Testis (tissue), 3 donors: ENCODE measurements around the gene MYH10. TPM values are rescaled to one million over a fixed set of nuclear protein-coding genes. Genes with fewer than 3 reads are reported as not detected.

Source experiments
- DNase-seq: peaks from one replicate; pipeline ENCODE4 v3.0.0-alpha.2; 2019
- H3K27ac ChIP-seq, 2 donors: fragments of 200-600 bp; sonication (generic); one replicate each; pipeline ENCODE4 v1.5.1; 2019
- H3K27me3 ChIP-seq: fragments of 200-600 bp; sonication (generic); one replicate; pipeline ENCODE4 v1.5.1; 2019
- H3K36me3 ChIP-seq: fragments of 200-600 bp; sonication (generic); one replicate; pipeline ENCODE4 v1.5.1; 2017; ENCODE audit warnings: low read depth; ENCODE audit errors: missing control alignments
- H3K4me1 ChIP-seq: fragments of 200-600 bp; sonication (generic); one replicate; pipeline ENCODE4 v1.5.1; 2019
- H3K4me3 ChIP-seq, 2 donors: fragments of 200-600 bp; sonication (generic); one replicate each; pipeline ENCODE4 v1.5.1; 2017 to 2019
- H3K9me3 ChIP-seq: fragments of 200-600 bp; sonication (generic); one replicate; pipeline ENCODE4 v1.5.1; 2017
- POLR2A ChIP-seq: fragments of 450-650 bp; IDR thresholded peaks from one replicate; pipeline ENCODE4 v1.6.1; 2017; ENCODE audit warnings: antibody characterized with exemption, mild to moderate bottlenecking, moderate library complexity
- WGBS, 2 donors: methylation state at CpG; one replicate each; pipeline ENCODE4 v1.1.5; 2018; 5-methylcytosine and 5-hydroxymethylcytosine counted together
- intact Hi-C: fragments of 100-400 bp; cut with DNase I; formaldehyde crosslinking; loops from one replicate; pipeline ENCODE4 v1.15.1; 2023; ENCODE audit warnings: low total_unique reads
- polyA plus RNA-seq: library from polyadenylated mRNA; stranded (reverse); fragments of 350-450 nt; fragmentation: Illumina TruSeq; extraction: RNeasy Lipid Tissue Mini Kit (QIAGEN cat#74804); gene quantifications from one replicate; pipeline ENCODE4 v1.2.3, GENCODE V29; 2014; ENCODE audit warnings: low read depth, low replicate concordance; ENCODE audit not compliant: insufficient read depth
- total RNA-seq, 2 donors: library from RNA; depleted of rRNA; stranded (reverse); fragments of >200 nt; gene quantifications; one replicate each; pipeline ENCODE4 v1.2.3, GENCODE V29; 2016
- TF ChIP-seq, protein P1 (sequence below), 3 experiments: fragments of 450-650 bp in 2 of 3; fragments of 200-600 bp in 1 of 3; sonication (generic) in 1 of 3; IDR thresholded peaks; one replicate each; pipeline ENCODE4 v1.5.1; 2016 to 2019; ENCODE audit warnings: antibody characterized with exemption in 3 of 3, mild to moderate bottlenecking in 2 of 3, moderate library complexity in 1 of 3

The MYH10 gene
- total and polyA plus RNA-seq, 3 donors from 2014 or later = 25.5 to 34.1 (median 33.1) TPM

DNA sequence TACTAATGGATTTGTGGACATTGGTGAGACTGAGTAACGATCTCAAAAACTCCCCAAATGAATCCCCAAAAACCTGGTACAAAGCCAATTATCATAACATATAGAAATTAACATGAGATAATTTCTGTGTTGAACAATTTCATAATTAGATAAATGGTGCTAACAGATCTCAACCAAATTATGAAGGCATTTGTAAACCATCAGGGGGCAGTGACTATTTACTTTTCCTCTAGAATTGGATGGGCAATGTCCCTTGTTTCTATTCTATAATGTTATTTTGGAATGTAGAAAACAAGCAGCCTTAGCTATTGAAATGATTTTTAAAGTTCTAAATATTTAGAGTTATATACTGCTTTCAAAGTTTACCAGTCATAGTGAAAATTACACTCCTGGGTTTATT lies 57.8 kb downstream of the MYH10 start:
- no peaks in the 10 kb centered on the region for H3K27me3 ChIP-seq
- H3K9me3 ChIP-seq = no peaks in the 10 kb centered on the region
- intact Hi-C loops = no loop called here
- 72 to 94% methylated on average over 1 of the region's 1 CpG for WGBS, 2 donors
- no peak for DNase-seq
- no peaks in the 10 kb centered on the region for H3K36me3 ChIP-seq
- no peaks in the 10 kb centered on the region for H3K4me1 ChIP-seq
- TF ChIP-seq POLR2A = no peak
- TF ChIP-seq, protein P1, sequence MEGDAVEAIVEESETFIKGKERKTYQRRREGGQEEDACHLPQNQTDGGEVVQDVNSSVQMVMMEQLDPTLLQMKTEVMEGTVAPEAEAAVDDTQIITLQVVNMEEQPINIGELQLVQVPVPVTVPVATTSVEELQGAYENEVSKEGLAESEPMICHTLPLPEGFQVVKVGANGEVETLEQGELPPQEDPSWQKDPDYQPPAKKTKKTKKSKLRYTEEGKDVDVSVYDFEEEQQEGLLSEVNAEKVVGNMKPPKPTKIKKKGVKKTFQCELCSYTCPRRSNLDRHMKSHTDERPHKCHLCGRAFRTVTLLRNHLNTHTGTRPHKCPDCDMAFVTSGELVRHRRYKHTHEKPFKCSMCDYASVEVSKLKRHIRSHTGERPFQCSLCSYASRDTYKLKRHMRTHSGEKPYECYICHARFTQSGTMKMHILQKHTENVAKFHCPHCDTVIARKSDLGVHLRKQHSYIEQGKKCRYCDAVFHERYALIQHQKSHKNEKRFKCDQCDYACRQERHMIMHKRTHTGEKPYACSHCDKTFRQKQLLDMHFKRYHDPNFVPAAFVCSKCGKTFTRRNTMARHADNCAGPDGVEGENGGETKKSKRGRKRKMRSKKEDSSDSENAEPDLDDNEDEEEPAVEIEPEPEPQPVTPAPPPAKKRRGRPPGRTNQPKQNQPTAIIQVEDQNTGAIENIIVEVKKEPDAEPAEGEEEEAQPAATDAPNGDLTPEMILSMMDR (IDR thresholded peaks at IDR 0.05) = no peak
- no peak overlapping the region for H3K27ac ChIP-seq
- H3K4me3 ChIP-seq = no peak overlapping the region

DNA sequence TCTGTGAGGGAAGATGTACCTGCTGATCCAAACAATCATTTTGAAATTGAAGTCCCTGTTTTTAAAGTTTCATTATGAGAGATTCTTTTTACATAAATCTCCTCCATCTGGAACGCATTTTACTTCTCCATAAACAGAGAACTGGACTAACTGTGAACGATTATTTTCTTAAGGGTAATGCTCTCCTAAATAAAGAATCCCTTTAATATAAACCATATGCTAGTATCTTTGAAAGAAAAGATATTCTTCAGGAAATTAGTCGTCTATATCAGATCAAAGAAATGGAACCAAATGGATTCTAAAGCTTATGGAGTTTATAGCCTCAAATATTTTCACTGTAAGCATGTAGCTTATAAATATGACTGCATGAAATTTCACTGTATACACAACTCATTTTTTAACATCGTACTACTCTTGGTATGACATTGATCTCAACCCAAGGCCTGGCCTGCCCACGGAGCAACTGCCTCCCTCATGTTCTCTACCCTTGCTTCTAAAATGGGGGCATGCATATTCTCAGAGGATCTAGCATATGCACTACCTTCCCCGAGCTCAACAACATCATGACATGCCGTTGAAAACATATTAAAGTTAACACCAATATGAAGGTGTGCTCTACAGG lies 66.4 kb downstream of the MYH10 start:
- Histone ChIP-seq H3K4me3 (no peak overlapping the region), H3K27me3 (no peaks in the 10 kb centered on the region), H3K36me3 (no peaks in the 10 kb centered on the region), H3K9me3 (no peaks in the 10 kb centered on the region), H3K4me1 (no peaks in the 10 kb centered on the region), H3K27ac (no peak overlapping the region)
- no peak for TF ChIP-seq POLR2A
- TF ChIP-seq, protein P1 (IDR thresholded peaks at IDR 0.05) = no peak
- DNase-seq = no peak
- WGBS, 2 donors = 65 to 66% methylated on average over 7 of the region's 7 CpGs
- intact Hi-C loops = no loop called here

DNA sequence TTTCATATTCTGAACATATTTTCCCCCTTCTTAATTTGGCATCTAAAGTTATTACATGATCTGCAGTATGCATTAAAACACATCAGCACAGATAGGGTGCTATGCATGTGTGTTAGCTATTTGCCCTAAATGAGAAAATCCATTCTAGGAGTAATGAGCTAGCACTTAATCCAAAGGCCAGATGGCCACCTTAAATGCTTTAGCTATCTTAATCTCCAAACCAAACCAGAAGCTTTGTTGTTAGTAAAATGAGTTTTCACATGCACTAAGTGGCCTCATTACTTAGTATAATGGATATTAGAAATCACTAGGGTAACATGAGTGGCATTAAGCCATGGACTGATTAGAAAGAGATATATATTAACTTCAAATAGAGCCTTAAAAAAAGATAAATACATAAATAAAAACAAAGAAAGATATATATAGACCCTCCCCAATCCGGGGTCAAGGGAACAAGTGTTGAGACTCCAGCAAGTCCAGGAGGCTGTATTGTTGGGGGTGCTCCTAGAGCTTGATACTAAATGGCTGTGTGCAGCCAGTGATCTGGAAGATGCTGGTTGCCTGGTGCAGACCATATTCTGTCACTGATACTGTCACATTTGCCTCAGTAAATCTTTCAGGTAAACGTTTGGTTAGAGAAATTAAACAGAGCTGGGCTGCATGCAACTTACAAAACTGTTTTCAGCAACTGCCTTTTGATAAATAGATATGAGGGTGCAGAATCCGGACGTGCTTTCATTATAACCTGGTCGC lies 67.3 kb downstream of the MYH10 start:
- TF ChIP-seq, protein P1 (IDR thresholded peaks at IDR 0.05) = no peak
- TF ChIP-seq POLR2A = no peak
- 80 to 87% methylated on average over 5 of the region's 5 CpGs for WGBS, 2 donors
- no peaks in the 10 kb centered on the region for H3K4me1 ChIP-seq
- intact Hi-C loops = no loop called here
- no peak overlapping the region for H3K27ac ChIP-seq
- no peak overlapping the region for H3K4me3 ChIP-seq
- no peak for DNase-seq
- H3K27me3 ChIP-seq = no peaks in the 10 kb centered on the region
- no peaks in the 10 kb centered on the region for H3K9me3 ChIP-seq
- no peaks in the 10 kb centered on the region for H3K36me3 ChIP-seq

DNA sequence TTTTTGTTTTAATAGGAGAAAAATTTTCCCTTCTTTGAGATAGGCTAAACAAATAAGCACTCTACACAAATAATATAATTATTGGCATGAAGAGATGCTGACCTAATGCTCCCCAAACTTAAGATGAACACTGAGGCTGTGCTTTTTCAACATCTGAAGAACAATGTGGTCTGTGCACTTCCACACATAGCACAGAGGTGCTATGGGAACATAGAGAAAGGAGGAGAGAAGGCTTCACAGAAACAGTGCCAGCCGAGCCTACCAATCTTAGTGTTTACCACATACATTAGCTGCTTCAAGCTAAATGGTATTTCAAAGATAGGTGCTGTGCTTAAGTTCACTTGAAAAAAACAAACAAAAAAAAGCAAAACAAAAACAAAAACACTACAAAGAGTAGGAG lies 72.4 kb downstream of the MYH10 start:
- no peaks in the 10 kb centered on the region for H3K9me3 ChIP-seq
- intact Hi-C loops = no loop called here
- TF ChIP-seq POLR2A = no peak
- TF ChIP-seq, protein P1 (IDR thresholded peaks at IDR 0.05) = no peak
- H3K36me3 ChIP-seq = peaks cover 3% of the 10 kb centered on the region
- no peak overlapping the region for H3K4me3 ChIP-seq
- no peaks in the 10 kb centered on the region for H3K4me1 ChIP-seq
- DNase-seq = no peak
- 63 to 73% methylated on average over 1 of the region's 1 CpG for WGBS, 2 donors
- H3K27me3 ChIP-seq = no peaks in the 10 kb centered on the region
- no peak overlapping the region for H3K27ac ChIP-seq
